Rectal smooth muscle tissue (tissue), 1 donor: Measurements from ENCODE around the gene P2RX7.

Experiments
- H3K27ac ChIP-seq: one replicate; pipeline ENCODE4 v1.7.0; 2013; ENCODE audit warnings: low read depth, low read length, inconsistent platforms
- H3K27me3 ChIP-seq: one replicate; pipeline ENCODE4 v1.7.0; 2013; ENCODE audit warnings: low read length; ENCODE audit not compliant: control insufficient read depth, insufficient read depth
- H3K36me3 ChIP-seq: one replicate; pipeline ENCODE4 v1.7.0; 2013; ENCODE audit warnings: low read length; ENCODE audit not compliant: control insufficient read depth, insufficient read depth
- H3K4me1 ChIP-seq: one replicate; pipeline ENCODE4 v1.7.0; 2013; ENCODE audit warnings: low read length; ENCODE audit not compliant: control insufficient read depth, insufficient read depth
- H3K4me3 ChIP-seq: one replicate; pipeline ENCODE4 v1.7.0; 2013; ENCODE audit warnings: low read length
- H3K9ac ChIP-seq: one replicate; pipeline ENCODE4 v1.7.0; 2013; ENCODE audit warnings: low read length

P2RX7 gene

DNA sequence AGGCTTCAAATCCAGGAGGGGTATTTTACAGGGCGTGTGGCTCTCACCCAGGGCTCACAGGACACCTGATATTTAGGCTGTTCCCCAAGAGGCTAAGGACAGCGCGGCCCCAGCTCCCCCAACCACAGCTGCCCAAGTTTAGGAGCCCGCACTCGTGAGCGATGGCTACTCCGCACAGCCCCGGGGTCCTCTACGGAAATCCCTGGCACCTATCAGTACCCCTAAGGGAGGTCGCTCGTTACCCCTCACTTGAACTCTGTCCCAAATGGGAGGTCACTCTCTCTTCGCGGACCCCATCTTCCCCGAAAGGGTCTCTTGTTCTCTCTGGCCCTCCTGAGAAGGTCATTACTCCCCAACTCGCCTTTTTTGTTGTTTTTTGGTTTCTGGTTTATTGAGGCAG, 76.5 kb downstream of the P2RX7 start:
- H3K27ac ChIP-seq: no peak overlapping the region
- peaks cover 3% of the 10 kb centered on the region for H3K36me3 ChIP-seq
- H3K27me3 ChIP-seq: no peaks in the 10 kb centered on the region

DNA sequence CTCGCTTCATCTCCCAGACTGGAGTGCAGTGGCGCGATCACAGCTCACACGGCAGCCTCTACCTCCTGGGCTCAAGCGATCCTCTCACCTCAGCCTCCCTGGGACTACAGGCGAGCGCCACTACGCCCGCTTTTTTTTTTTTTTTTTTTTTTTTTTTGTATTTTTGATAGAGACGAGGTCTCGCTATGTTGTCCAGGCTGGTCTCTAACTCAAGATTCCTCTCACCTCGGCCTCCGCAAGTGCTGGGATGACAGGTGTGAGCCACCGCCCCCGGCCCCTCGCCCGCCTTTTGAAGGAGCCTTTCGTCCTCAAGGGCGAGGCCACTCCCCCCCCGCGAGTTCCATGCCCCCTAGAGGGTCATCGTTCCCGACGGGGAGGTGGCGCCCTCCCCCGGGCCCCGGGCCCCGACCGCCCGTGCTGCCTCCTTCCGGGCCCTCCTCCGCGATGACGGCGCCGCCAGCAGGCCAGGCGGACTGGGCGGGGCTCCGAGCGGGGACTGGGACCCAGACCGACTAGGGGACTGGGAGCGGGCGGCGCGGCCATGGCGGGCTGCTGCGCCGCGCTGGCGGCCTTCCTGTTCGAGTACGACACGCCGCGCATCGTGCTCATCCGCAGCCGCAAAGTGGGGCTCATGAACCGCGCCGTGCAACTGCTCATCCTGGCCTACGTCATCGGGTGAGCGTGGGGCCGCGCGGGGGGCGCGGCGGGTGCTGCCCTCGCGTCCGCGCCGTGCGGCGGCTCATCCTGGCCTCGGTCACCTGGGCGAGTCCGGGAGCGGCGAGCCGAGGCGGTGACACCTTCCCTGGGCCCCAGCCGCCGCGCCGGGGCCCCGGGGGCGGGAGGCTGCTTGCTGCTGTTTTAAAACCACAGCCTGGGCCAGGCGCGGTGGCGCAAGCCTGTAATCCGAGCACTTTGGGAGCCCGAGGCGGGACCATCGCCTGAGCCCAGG, 77.2 kb downstream of the P2RX7 start, which contains the start of gene P2RX4:
TSS of gene P2RX4 (plus strand) at position 506 of the 949 bp plus-strand sequence. CDS start at position 542, 36 bp downstream.
- no peaks in the 10 kb centered on the region for H3K27me3 ChIP-seq
- H3K36me3 ChIP-seq: peaks cover 3% of the 10 kb centered on the region
- H3K27ac ChIP-seq: peak within 1 kb of the TSS; percentile 86
- H3K4me1 ChIP-seq: peaks cover 5% of the 10 kb centered on the region
- peak within 1 kb of the TSS; percentile 83 for H3K9ac ChIP-seq
- H3K4me3 ChIP-seq: peak within 1 kb of the TSS; percentile 88

More for the DNA sequence above, 76.5 kb downstream of the P2RX7 start:
- peaks cover 5% of the 10 kb centered on the region for H3K4me1 ChIP-seq
- peak overlapping the region; percentile 88 for H3K4me3 ChIP-seq
- no peak overlapping the region for H3K9ac ChIP-seq

DNA sequence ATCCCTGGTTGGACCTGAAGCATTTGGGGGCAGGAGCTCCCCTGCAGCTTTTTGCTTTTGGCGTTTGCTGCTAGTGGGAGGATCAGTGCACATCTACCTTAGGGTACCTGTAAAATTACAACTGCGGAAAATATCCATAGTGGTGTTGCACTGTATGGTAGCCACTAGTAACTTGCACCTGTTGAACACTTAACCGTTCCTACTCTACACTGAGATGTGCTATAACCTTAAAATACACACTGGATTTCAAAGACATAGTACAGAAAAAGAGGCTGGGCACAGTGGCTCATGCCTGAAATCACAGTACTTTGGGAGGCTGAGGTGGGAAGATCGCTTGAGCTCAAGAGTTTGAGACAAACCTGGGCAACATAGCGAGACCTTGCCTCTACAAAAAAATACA, 80.2 kb downstream of the P2RX7 start:
- H3K27ac ChIP-seq: no peak overlapping the region
- no peak overlapping the region for H3K4me3 ChIP-seq
- H3K36me3 ChIP-seq: peaks cover 7% of the 10 kb centered on the region
- H3K4me1 ChIP-seq: peaks cover 5% of the 10 kb centered on the region
- H3K9ac ChIP-seq: no peak overlapping the region
- no peaks in the 10 kb centered on the region for H3K27me3 ChIP-seq

- H3K4me3 ChIP-seq: no peak overlapping the region
- H3K4me1 ChIP-seq: peaks cover 5% of the 10 kb centered on the region
- no peak overlapping the region for H3K27ac ChIP-seq
- peaks cover 7% of the 10 kb centered on the region for H3K36me3 ChIP-seq
- H3K27me3 ChIP-seq: no peaks in the 10 kb centered on the region
- H3K9ac ChIP-seq: no peak overlapping the region
Observed at GRCh38 chr12:121214166-121214777, 81.6 kb downstream of the P2RX7 start.

DNA sequence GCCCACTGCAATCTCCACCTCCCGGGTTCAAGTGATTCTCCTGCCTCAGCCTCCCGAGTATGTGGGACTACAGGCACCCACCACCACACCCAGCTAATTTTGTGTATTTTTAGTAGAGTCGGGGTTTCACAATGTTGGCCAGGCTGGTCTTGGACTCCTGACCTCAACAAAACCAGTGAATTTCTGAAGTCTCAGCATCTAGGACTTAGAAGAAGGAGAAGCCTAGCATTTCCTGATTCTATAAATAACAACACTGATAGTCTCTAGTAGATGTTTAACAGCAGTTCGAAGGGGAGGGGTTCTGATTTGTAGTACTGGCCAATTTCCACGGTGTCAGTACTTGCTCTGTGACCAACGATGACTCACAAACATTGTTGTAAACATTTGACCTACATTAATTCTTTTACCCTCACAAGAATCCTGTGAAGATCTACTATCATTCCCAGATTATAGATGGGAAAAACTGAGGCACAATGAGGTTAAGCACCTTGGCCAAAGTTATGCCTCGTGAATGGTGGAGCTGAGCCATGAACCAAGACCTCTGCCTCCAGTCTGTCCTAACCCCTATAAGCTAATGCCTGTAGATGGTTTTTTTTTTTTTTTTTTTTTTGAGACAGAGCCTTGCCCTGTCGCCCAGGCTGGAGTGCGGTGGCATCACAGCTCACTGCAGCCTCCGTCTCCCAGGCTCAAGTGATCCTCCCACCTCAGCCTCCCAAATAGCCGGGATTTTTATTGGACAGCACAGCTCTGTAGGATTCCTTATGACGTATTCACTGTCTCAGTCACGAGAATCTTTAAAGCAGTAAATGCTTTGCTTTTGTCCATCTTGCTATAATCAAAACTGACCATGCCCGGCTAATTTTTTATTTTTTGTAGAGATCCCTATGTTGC, 82.4 kb downstream of the P2RX7 start:
- Histone ChIP-seq H3K27ac (no peak overlapping the region), H3K9ac (no peak overlapping the region), H3K36me3 (peaks cover 7% of the 10 kb centered on the region), H3K4me1 (peaks cover 5% of the 10 kb centered on the region), H3K27me3 (no peaks in the 10 kb centered on the region), H3K4me3 (no peak overlapping the region)

DNA sequence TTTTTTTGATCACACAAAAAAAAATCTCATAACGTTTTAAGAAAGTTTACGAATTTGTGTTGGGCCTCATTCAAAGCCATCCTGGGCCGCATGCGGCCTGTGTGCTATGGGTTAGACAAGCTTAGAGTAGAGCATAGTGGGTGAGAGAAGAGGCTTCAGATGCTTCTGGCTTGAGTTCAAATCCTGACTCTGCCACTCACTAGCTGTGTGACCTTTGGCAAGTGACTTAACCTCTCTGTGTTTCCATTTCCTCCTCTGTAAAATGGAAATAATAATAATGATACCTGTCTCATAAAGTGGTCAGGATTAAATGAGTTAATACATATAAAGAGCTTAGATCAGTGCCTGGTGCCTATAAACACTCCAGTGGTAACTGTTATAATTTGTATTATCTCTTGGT, 83.4 kb downstream of the P2RX7 start:
- Histone ChIP-seq H3K36me3 (peaks cover 7% of the 10 kb centered on the region), H3K9ac (no peak overlapping the region), H3K27ac (no peak overlapping the region), H3K4me3 (no peak overlapping the region), H3K4me1 (no peaks in the 10 kb centered on the region), H3K27me3 (no peaks in the 10 kb centered on the region)

- H3K4me1 ChIP-seq: no peaks in the 10 kb centered on the region
- no peak overlapping the region for H3K4me3 ChIP-seq
- no peak overlapping the region for H3K9ac ChIP-seq
- peaks cover 7% of the 10 kb centered on the region for H3K36me3 ChIP-seq
- no peak overlapping the region for H3K27ac ChIP-seq
- H3K27me3 ChIP-seq: no peaks in the 10 kb centered on the region
Observed at GRCh38 chr12:121217063-121217462, 84.4 kb downstream of the P2RX7 start.

DNA sequence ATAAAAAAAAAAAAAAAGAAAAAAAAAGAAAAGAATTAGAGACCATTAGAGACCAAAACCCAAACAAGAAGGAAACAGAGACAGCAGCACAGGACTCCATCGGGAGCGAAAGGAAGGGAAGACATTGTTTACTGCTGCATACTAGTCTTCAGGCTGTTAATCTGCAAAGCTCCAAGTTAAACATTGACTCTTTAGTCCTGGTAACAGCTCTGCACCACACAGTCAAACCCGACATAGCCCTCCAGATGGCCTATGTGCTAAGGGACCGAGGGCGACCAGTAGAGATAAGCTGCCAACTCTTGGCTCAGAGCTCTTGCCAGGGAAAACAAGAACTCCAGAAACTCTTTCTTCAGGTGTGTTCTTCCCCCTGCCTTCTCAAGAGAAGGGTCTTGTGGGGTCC, 85.1 kb downstream of the P2RX7 start:
- H3K27me3 ChIP-seq: no peaks in the 10 kb centered on the region
- H3K4me3 ChIP-seq: no peak overlapping the region
- peaks cover 7% of the 10 kb centered on the region for H3K36me3 ChIP-seq
- no peak overlapping the region for H3K9ac ChIP-seq
- H3K4me1 ChIP-seq: no peaks in the 10 kb centered on the region
- no peak overlapping the region for H3K27ac ChIP-seq

GRCh38 chr12:121218588-121219352, 86.1 kb downstream of the P2RX7 start:
- H3K27ac ChIP-seq: no peak overlapping the region
- H3K27me3 ChIP-seq: no peaks in the 10 kb centered on the region
- H3K36me3 ChIP-seq: peaks cover 7% of the 10 kb centered on the region
- no peak overlapping the region for H3K9ac ChIP-seq
- no peak overlapping the region for H3K4me3 ChIP-seq
- no peaks in the 10 kb centered on the region for H3K4me1 ChIP-seq

- no peak overlapping the region for H3K4me3 ChIP-seq
- no peak overlapping the region for H3K9ac ChIP-seq
- no peaks in the 10 kb centered on the region for H3K27me3 ChIP-seq
- peaks cover 4% of the 10 kb centered on the region for H3K36me3 ChIP-seq
- no peak overlapping the region for H3K27ac ChIP-seq
- no peaks in the 10 kb centered on the region for H3K4me1 ChIP-seq
Observed at GRCh38 chr12:121219353-121219986, 86.8 kb downstream of the P2RX7 start.

GRCh38 chr12:121222847-121223246, 90.2 kb downstream of the P2RX7 start:
- Histone ChIP-seq H3K27me3 (no peaks in the 10 kb centered on the region), H3K9ac (no peak overlapping the region), H3K27ac (no peak overlapping the region), H3K4me1 (no peaks in the 10 kb centered on the region), H3K4me3 (peak overlapping the region; percentile 8), H3K36me3 (no peaks in the 10 kb centered on the region)
